Measurements from ENCODE around the gene SH3BP1. TPM values are rescaled to one million over a fixed set of nuclear protein-coding genes. Genes with fewer than 3 reads are reported as not detected.

The SH3BP1 gene
- total RNA-seq, 1 donor from 2014 or later: 10.3 TPM

DNA sequence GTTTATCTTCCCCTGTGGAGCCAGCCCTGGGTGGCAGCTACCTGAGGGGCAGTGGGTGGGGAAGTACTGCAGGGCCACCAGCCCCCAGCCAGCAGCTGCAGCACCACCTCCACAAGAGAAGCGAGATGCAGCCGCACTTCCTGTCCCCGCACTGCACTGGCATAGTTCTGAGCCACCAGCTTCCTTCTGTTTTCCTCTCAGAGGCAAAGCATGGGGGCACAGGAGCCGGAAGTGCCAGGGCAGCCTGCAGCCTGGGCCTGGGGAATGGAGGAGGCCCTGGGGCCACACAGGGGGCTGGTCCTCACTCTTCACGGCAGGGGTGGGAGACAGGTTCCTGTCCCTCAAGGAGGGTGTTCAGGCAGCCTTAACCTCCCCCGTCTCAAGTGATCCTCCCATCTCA is 11.9 kb upstream of the SH3BP1 start:
- Histone ChIP-seq H2AFZ (replicated peaks) (no peak overlapping the region), H3K9ac (no peak overlapping the region), H4K20me1 (ENCODE audit: low read depth) (no peaks in the 10 kb centered on the region), H3K4me1 (peaks cover 4% of the 10 kb centered on the region), H3K4me3 (no peak overlapping the region), H3K4me2 (no peak overlapping the region), H3F3A (ENCODE audit: low read depth) (peaks cover 5% of the 10 kb centered on the region), H3K9me3 (ENCODE audit: low read depth) (no peaks in the 10 kb centered on the region), H3K27ac (no peak overlapping the region), H3K27me3 (no peaks in the 10 kb centered on the region), H3K79me2 (ENCODE audit: low read depth) (no peaks in the 10 kb centered on the region), H3K36me3 (no peaks in the 10 kb centered on the region)
- peaks cover 2% of the 10 kb centered on the region for H3K27me3 Mint-ChIP-seq (ENCODE audit: insufficient read depth, low read depth)
- no peak overlapping the region for H3K4me3 Mint-ChIP-seq
- TF ChIP-seq EZH2phosphoT487 (IDR thresholded peaks at IDR 0.05) (no peak), EZH2 (IDR thresholded peaks at IDR 0.05) (no peak)
- TF ChIP-seq, protein P1, sequence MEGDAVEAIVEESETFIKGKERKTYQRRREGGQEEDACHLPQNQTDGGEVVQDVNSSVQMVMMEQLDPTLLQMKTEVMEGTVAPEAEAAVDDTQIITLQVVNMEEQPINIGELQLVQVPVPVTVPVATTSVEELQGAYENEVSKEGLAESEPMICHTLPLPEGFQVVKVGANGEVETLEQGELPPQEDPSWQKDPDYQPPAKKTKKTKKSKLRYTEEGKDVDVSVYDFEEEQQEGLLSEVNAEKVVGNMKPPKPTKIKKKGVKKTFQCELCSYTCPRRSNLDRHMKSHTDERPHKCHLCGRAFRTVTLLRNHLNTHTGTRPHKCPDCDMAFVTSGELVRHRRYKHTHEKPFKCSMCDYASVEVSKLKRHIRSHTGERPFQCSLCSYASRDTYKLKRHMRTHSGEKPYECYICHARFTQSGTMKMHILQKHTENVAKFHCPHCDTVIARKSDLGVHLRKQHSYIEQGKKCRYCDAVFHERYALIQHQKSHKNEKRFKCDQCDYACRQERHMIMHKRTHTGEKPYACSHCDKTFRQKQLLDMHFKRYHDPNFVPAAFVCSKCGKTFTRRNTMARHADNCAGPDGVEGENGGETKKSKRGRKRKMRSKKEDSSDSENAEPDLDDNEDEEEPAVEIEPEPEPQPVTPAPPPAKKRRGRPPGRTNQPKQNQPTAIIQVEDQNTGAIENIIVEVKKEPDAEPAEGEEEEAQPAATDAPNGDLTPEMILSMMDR (IDR thresholded peaks at IDR 0.05): no peak
- peaks cover 8% of the 10 kb centered on the region for H3K36me3 Mint-ChIP-seq
- H3K27ac Mint-ChIP-seq: no peak overlapping the region
- no peaks in the 10 kb centered on the region for H3K9me3 Mint-ChIP-seq
- H3K4me1 Mint-ChIP-seq: peaks cover 7% of the 10 kb centered on the region
- DNase-seq (ENCODE audit: low spot score): no peak

DNA sequence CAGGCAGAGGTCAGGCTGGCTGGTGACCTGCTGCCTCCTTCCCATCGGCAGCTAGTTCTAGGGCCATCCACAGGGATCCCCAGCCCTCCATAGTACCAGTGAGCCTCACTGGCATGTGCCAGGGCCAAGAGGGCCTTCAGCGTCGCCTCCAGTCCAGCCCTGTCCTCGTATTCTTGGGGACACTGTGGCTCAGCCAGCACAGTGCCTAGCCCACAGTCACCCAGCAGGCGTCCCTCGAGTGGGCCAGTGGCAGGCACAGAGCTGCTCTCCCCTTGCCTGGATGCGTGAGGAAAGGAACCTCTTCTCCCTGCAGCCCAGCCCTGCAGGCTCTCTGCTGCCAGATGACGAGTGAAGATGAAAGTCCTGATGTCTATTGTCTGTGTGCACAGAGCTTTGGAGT is 10.6 kb upstream of the SH3BP1 start:
- H3K27me3 Mint-ChIP-seq (ENCODE audit: insufficient read depth, low read depth): peaks cover 2% of the 10 kb centered on the region
- no peak for DNase-seq (ENCODE audit: low spot score)
- no peak overlapping the region for H3K4me3 Mint-ChIP-seq

DNA sequence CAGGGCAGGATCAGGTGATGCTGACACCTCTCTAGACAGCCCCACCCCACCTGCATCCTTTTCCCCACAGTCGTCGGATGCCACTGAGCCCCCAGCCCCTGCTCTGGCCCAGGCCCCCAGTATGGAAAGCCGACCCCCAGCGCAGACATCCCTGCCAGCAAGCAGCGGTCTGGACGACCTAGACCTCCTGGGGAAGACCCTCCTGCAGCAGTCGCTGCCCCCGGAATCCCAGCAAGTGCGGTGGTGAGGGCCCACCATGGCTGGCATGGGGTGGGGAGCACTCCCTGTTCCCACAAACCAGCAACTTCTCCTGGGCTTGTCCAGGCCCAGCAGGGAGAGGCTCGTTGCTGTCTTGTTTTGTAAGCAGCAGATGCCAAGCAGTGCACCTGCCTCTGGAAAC is 9.5 kb upstream of the SH3BP1 start:
- no peaks in the 10 kb centered on the region for H3K79me2 ChIP-seq (ENCODE audit: low read depth)
- no peaks in the 10 kb centered on the region for H4K20me1 ChIP-seq (ENCODE audit: low read depth)
- TF ChIP-seq, protein P1 (IDR thresholded peaks at IDR 0.05): no peak
- TF ChIP-seq EZH2 (IDR thresholded peaks at IDR 0.05) (no peak), EZH2phosphoT487 (IDR thresholded peaks at IDR 0.05) (no peak)
- peaks cover 17% of the 10 kb centered on the region for H3K4me1 ChIP-seq
- H3K27ac ChIP-seq: no peak overlapping the region
- no peaks in the 10 kb centered on the region for H3K27me3 ChIP-seq
- no peak overlapping the region for H2AFZ ChIP-seq (replicated peaks)
- no peak overlapping the region for H3K9ac ChIP-seq
- DNase-seq (ENCODE audit: low spot score): no peak
- Mint-ChIP-seq H3K9me3 (no peaks in the 10 kb centered on the region), H3K27ac (no peak overlapping the region), H3K4me1 (peaks cover 16% of the 10 kb centered on the region), H3K36me3 (peaks cover 4% of the 10 kb centered on the region), H3K27me3 (ENCODE audit: insufficient read depth, low read depth) (peaks cover 7% of the 10 kb centered on the region), H3K4me3 (no peak overlapping the region)
- no peaks in the 10 kb centered on the region for H3K9me3 ChIP-seq (ENCODE audit: low read depth)
- H3K36me3 ChIP-seq: no peaks in the 10 kb centered on the region
- H3K4me2 ChIP-seq: no peak overlapping the region
- H3K4me3 ChIP-seq: no peak overlapping the region
- H3F3A ChIP-seq (ENCODE audit: low read depth): peaks cover 16% of the 10 kb centered on the region

More for the DNA sequence above, 10.6 kb upstream of the SH3BP1 start:
- Histone ChIP-seq H4K20me1 (ENCODE audit: low read depth) (no peaks in the 10 kb centered on the region), H2AFZ (replicated peaks) (no peak overlapping the region), H3K4me1 (peaks cover 10% of the 10 kb centered on the region), H3K4me2 (no peak overlapping the region), H3K9ac (no peak overlapping the region), H3K27ac (no peak overlapping the region), H3K4me3 (no peak overlapping the region), H3K9me3 (ENCODE audit: low read depth) (no peaks in the 10 kb centered on the region), H3F3A (ENCODE audit: low read depth) (peaks cover 5% of the 10 kb centered on the region), H3K79me2 (ENCODE audit: low read depth) (no peaks in the 10 kb centered on the region), H3K27me3 (no peaks in the 10 kb centered on the region), H3K36me3 (no peaks in the 10 kb centered on the region)
- H3K27ac Mint-ChIP-seq: no peak overlapping the region
- H3K36me3 Mint-ChIP-seq: peaks cover 6% of the 10 kb centered on the region
- H3K4me1 Mint-ChIP-seq: peaks cover 10% of the 10 kb centered on the region
- H3K9me3 Mint-ChIP-seq: no peaks in the 10 kb centered on the region
- TF ChIP-seq, protein P1 (IDR thresholded peaks at IDR 0.05): no peak
- TF ChIP-seq EZH2 (IDR thresholded peaks at IDR 0.05) (no peak), EZH2phosphoT487 (IDR thresholded peaks at IDR 0.05) (no peak)
